Measurements from ENCODE around the gene RCL1. TPM values are rescaled to one million over a fixed set of nuclear protein-coding genes. Genes with fewer than 3 reads are reported as not detected.
"Not testable (repeated sequence)": the region's sequence is repeated elsewhere in the genome, so short reads cannot be mapped to it uniquely, and the experiment has no call there.

The RCL1 gene
- polyA plus RNA-seq, 1 experiment = 7.8 TPM

- H3K4me3 ChIP-seq (ENCODE audit: low read depth, low read length) = no peak overlapping the region
- H3K9me3 ChIP-seq (ENCODE audit: control insufficient read depth, insufficient read depth, low read length) = no peaks in the 10 kb centered on the region
- no peak for DNase-seq (ENCODE audit: low read depth, low spot score)
- ChIA-PET POLR2A (no interaction called here), CTCF (no interaction called here)
- no peak overlapping the region for H3K27ac ChIP-seq (ENCODE audit: low read depth, low read length)
- TF ChIP-seq CTCF (IDR thresholded peaks at IDR 0.05; ENCODE audit: low read depth, low read length) = no peak
- H3K27me3 ChIP-seq (ENCODE audit: control insufficient read depth, insufficient read depth, low read length) = no peaks in the 10 kb centered on the region
Observed at GRCh38 chr9:4890929-4891328, 98.2 kb downstream of the RCL1 start.

GRCh38 chr9:4891674-4892073 lies 98.9 kb downstream of the RCL1 start:
- no peaks in the 10 kb centered on the region for H3K27me3 ChIP-seq (ENCODE audit: control insufficient read depth, insufficient read depth, low read length)
- H3K4me3 ChIP-seq (ENCODE audit: low read depth, low read length) = no peak overlapping the region
- DNase-seq (ENCODE audit: low read depth, low spot score) = no peak
- H3K27ac ChIP-seq (ENCODE audit: low read depth, low read length) = no peak overlapping the region
- no peaks in the 10 kb centered on the region for H3K9me3 ChIP-seq (ENCODE audit: control insufficient read depth, insufficient read depth, low read length)
- CTCF ChIA-PET = no interaction called here
- POLR2A ChIA-PET = no interaction called here
- no peak for TF ChIP-seq CTCF (IDR thresholded peaks at IDR 0.05; ENCODE audit: low read depth, low read length)

GRCh38 chr9:4892501-4893194 lies 99.9 kb downstream of the RCL1 start:
- Histone ChIP-seq H3K9me3 (ENCODE audit: control insufficient read depth, insufficient read depth, low read length) (no peaks in the 10 kb centered on the region), H3K27me3 (ENCODE audit: control insufficient read depth, insufficient read depth, low read length) (no peaks in the 10 kb centered on the region), H3K4me3 (ENCODE audit: low read depth, low read length) (no peak overlapping the region), H3K27ac (ENCODE audit: low read depth, low read length) (no peak overlapping the region)
- TF ChIP-seq CTCF (IDR thresholded peaks at IDR 0.05; ENCODE audit: low read depth, low read length) = no peak
- no peak for DNase-seq (ENCODE audit: low read depth, low spot score)
- ChIA-PET CTCF (no interaction called here), POLR2A (no interaction called here)

GRCh38 chr9:4894076-4894475 lies 101.3 kb downstream of the RCL1 start:
- ChIA-PET POLR2A (no interaction called here), CTCF (no interaction called here)
- Histone ChIP-seq H3K27ac (ENCODE audit: low read depth, low read length) (no peak overlapping the region), H3K4me3 (ENCODE audit: low read depth, low read length) (no peak overlapping the region), H3K27me3 (ENCODE audit: control insufficient read depth, insufficient read depth, low read length) (no peaks in the 10 kb centered on the region), H3K9me3 (ENCODE audit: control insufficient read depth, insufficient read depth, low read length) (no peaks in the 10 kb centered on the region)
- DNase-seq (ENCODE audit: low read depth, low spot score) = no peak
- no peak for TF ChIP-seq CTCF (IDR thresholded peaks at IDR 0.05; ENCODE audit: low read depth, low read length)

- DNase-seq (ENCODE audit: low read depth, low spot score); H3K4me3 ChIP-seq (ENCODE audit: low read depth, low read length); H3K27me3 ChIP-seq (ENCODE audit: control insufficient read depth, insufficient read depth, low read length); CTCF ChIA-PET; POLR2A ChIA-PET; H3K9me3 ChIP-seq (ENCODE audit: control insufficient read depth, insufficient read depth, low read length); H3K27ac ChIP-seq (ENCODE audit: low read depth, low read length): not testable (repeated sequence)
Observed at GRCh38 chr9:4899853-4900252, 107.1 kb downstream of the RCL1 start.

- H3K4me3 ChIP-seq (ENCODE audit: low read depth, low read length); DNase-seq (ENCODE audit: low read depth, low spot score); H3K27me3 ChIP-seq (ENCODE audit: control insufficient read depth, insufficient read depth, low read length); H3K9me3 ChIP-seq (ENCODE audit: control insufficient read depth, insufficient read depth, low read length); CTCF ChIA-PET; H3K27ac ChIP-seq (ENCODE audit: low read depth, low read length): not testable (repeated sequence)
- POLR2A ChIA-PET = interaction anchor here (0.9 kb wide), 1 partner anchor 46 kb away, joined by 4 read pairs; no protein-coding TSS in a partner anchor
Observed at GRCh38 chr9:4901401-4902134, 108.8 kb downstream of the RCL1 start.
